GM19455 (cell line): ENCODE measurements around the gene AGXT2.
"Not testable (repeated sequence)": the region's sequence is repeated elsewhere in the genome, so short reads cannot be mapped to it uniquely, and the experiment has no call there.

Source experiments
- ATAC-seq: cut with Tn5 transposase; IDR thresholded peaks from one replicate; pipeline ENCODE4 v1.9.1; 2021; ENCODE audit not compliant: unreplicated experiment

Gene AGXT2

DNA sequence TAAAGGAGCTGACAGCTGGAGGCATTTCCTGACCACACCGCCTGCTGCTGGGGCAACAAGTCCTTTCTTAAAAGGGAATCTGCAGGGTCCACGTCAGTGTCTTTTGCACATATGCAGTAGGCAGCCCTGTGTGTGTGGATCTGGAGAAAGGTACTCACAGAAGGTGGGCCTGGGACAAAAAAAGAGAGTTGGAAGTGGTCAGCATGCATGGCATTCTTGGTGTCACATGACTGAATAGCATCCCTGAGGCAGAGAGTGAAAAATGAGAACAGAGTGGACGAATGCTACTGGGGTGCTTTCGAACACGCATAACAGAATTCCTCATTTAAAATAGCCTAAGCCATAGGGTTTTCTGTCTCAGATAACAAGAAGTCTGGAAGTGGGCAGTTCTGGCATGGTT, 71.4 kb downstream of the AGXT2 start:
- ATAC-seq, result no peak

DNA sequence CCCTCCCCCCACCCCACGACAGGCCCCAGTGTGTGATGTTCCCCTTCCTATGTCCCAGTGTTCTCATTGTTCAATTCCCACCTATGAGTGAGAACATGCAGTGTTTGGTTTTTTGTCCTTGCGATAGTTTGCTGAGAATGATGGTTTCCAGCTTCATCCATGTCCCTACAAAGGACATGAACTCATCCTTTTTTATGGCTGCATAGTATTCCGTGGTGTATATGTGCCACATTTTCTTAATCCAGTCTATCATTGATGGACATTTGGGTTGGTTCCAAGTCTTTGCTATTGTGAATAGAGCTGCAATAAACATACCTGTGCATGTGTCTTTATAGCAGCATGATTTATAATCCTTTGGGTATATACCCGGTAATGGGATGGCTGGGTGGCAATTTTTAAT, 76.1 kb downstream of the AGXT2 start:
- not testable (repeated sequence) for ATAC-seq

DNA sequence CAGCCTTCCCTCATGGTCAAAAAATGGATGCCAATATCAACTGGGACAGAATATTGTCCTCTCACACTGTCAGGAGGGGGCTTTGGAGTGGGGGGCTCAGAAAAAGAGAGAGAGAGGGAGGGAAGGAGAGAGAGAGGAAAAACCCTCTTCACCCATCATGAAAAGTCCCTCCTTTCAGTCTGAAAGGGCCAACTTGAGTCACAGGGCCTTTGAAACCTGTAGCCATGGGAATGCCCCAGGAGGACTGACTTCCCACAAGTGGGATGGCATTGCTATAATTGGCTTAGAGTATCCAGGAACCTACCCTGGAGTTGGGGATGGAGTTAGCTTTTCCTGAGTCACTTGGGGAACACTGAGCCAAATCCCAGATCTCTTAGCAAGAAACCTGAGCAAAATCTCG, 77.2 kb downstream of the AGXT2 start:
- ATAC-seq, result no peak

DNA sequence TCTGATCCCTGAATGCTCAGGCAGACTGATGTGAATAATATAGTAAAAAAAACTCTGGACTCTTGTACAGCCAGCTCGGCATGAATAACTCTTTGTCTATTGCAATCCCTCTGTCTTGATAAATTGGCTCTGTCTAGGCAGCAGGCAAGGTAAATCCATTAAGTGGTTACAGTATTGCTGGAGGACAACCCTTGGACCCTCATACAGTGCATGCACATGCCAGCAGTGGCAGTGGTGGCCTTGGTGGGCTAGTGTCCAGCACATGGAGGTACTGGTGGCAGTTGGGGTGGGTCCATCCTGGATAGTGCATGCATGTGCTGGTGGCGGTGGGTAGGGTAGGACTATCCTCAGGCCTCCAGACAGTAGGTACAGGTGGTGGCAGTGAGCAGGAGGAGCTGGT, 79.5 kb downstream of the AGXT2 start:
- ATAC-seq, result no peak

DNA sequence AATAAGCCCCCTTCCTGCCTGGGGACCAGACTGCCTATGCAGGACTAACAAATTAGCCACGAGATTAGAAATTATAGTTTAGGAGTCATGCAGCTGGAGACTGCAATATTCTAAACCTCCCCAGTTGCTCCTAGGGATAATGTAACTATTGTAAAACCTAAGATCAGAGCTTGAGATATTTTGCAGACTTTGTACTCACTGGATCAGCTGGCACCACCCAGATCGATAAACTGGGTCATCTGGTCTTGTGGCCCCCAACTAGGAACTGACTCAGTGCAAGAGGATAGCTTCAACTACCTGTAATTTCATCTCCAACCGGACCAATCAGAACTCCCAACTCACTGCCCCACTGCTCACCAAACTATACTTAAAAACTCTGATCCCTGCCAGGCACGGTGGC, 80.2 kb downstream of the AGXT2 start:
- no peak for ATAC-seq

DNA sequence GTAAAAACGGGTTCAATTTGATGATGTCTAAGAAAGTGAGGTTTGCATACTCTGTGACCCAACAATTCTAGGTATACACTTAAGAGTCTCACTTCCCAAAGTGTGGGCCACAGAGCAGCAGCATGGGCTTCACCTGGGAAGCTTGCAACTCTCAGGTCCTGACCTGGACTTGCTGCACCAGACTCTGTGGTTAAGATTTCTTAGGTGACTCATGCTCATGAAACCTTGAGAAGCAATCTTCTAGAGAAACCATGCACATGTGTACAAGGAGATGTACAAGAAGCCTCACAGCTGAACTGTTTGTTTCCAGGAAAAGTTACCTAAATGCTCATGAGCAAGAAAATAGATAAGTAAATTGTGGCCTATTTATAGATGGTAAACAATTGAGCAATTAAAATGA, 88.4 kb downstream of the AGXT2 start:
- ATAC-seq, result peak; percentile 96

DNA sequence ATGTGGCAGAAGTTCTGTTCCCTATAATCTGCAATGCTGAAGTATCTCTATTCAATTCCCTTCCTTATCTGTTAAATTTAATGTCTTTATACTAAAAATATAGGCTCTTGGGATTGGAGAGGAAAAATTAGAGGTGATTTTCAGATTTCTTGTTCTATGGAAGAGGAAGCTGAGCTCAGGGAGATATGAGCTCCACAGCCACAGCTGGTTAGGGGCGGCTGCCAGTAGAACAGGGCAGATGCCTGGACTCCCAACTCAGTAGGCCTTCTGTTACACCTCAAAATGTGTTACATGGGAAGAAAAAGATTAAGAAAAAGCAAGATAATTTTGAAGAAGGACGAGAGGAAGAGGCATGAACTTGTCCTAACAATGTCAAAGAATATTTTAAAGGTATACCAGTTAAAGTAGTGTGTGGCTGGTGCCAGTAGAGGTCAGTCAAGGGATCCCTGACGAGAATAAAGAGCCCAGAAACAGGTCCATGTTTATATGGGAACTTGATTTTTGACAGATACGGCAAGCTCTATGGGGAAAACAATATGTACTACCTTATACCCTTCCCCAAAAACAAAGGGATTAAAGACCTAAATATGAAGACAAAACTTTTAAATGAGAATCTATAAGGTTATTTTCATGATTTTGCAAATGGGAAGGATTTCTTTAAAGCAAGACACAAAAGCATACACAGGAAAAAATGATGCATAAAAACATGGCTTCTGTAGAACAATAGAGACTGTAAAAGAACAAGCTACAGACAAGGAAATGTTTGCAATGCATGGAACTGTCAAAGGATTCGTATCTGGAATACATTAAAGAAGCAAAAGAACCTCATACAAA, 89.7 kb downstream of the AGXT2 start:
- ATAC-seq, result no peak

DNA sequence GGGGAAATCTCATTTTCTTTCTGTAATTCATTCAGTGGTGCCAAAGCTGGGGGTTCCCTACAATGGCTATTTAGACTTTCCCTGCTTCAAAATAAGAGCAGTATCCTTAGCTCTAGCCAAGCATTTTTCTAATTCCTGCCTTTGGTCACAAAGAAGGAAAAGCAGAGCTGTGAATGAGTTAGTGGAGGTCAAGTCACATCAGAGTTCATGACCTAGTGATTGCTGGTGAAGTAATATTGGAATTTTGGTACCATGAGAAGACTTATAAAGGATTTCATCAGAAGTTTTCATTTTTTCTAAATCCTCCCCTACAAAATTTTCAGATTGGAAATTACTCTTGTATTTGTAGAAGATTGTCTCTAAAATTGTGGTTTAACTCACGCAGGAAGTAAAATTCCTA, 90.4 kb downstream of the AGXT2 start:
- ATAC-seq, result no peak
